HepG2 (cell line): Measurements from ENCODE around the gene TMEM221. TPM values are rescaled to one million over a fixed set of nuclear protein-coding genes. Genes with fewer than 3 reads are reported as not detected.

Experiments
- FOXK1 ChIP-seq: sonication (generic); formaldehyde crosslinking; IDR thresholded peaks from 2 replicates; pipeline ENCODE4 v1.4.0; 2020; ENCODE audit warnings: low read depth, missing genetic modification reagents, borderline replicate concordance
- HNRNPK ChIP-seq: fragments of 200-400 bp; formaldehyde crosslinking; IDR thresholded peaks from 2 replicates; pipeline ENCODE4 v1.6.1; 2018; ENCODE audit warnings: low read length, low read depth, moderate library complexity, mild to moderate bottlenecking; ENCODE audit not compliant: poor library complexity, severe bottlenecking
- KLF13 ChIP-seq: sonication (generic); formaldehyde crosslinking; IDR thresholded peaks from 2 replicates; pipeline ENCODE4 v1.4.0; 2020; ENCODE audit warnings: mild to moderate bottlenecking, missing genetic modification reagents
- MAX ChIP-seq: IDR thresholded peaks from 2 replicates; pipeline ENCODE4 v1.6.1; 2012; ENCODE audit warnings: inconsistent platforms
- NFYC ChIP-seq: IDR thresholded peaks from 2 replicates; pipeline ENCODE4 v1.6.1; 2016; ENCODE audit warnings: missing genetic modification reagents, missing compliant biosample characterization
- NR1H2 ChIP-seq: sonication (generic); formaldehyde crosslinking; IDR thresholded peaks from 2 replicates; pipeline ENCODE4 v1.8.1; 2022; ENCODE audit warnings: low read depth, missing genetic modification reagents, borderline replicate concordance
- RFX1 ChIP-seq: fragments of 450-650 bp; IDR thresholded peaks from 2 replicates; pipeline ENCODE4 v1.6.1; 2017
- RFXAP ChIP-seq: sonication (generic); formaldehyde crosslinking; IDR thresholded peaks from 2 replicates; pipeline ENCODE4 v1.4.0; 2020; ENCODE audit warnings: missing genetic modification reagents, borderline replicate concordance
- RNF2 ChIP-seq: fragments of 450-650 bp; conservative IDR thresholded peaks from 2 replicates; pipeline ENCODE4 v1.6.1; 2016; ENCODE audit warnings: low read depth
- SATB2 ChIP-seq: sonication (generic); formaldehyde crosslinking; IDR thresholded peaks from 2 replicates; pipeline ENCODE4 v1.5.0; 2020; ENCODE audit warnings: missing genetic modification reagents
- SP5 ChIP-seq: IDR thresholded peaks from 2 replicates; pipeline ENCODE4 v1.6.1; 2016; ENCODE audit warnings: low read depth, borderline replicate concordance
- TEAD3 ChIP-seq: optimal IDR thresholded peaks from 2 replicates; pipeline ENCODE3; 2016; ENCODE audit warnings: borderline replicate concordance
- ZNF17 ChIP-seq: sonication (generic); formaldehyde crosslinking; IDR thresholded peaks from 2 replicates; pipeline ENCODE4 v1.5.0; 2020; ENCODE audit warnings: mild to moderate bottlenecking, missing genetic modification reagents
- ZNF646 ChIP-seq: sonication (generic); formaldehyde crosslinking; IDR thresholded peaks from 2 replicates; pipeline ENCODE4 v1.9.0; 2021; ENCODE audit warnings: mild to moderate bottlenecking, missing genetic modification reagents
- ZNF816 ChIP-seq: sonication (generic); formaldehyde crosslinking; IDR thresholded peaks from 2 replicates; pipeline ENCODE4 v1.8.0; 2022; ENCODE audit warnings: missing genetic modification reagents, mild to moderate bottlenecking, borderline replicate concordance
- ZSCAN29 ChIP-seq: sonication (generic); formaldehyde crosslinking; conservative IDR thresholded peaks from 2 replicates; pipeline ENCODE4 v1.4.0; 2020; ENCODE audit warnings: mild to moderate bottlenecking, missing genetic modification reagents
- ZSCAN31 ChIP-seq: sonication (generic); formaldehyde crosslinking; IDR thresholded peaks from 2 replicates; pipeline ENCODE4 v1.5.0; 2020; ENCODE audit warnings: low read depth, mild to moderate bottlenecking, missing genetic modification reagents
- polyA plus RNA-seq, 8 experiments: library from polyadenylated mRNA; depleted of rRNA in 3 of 8; stranded (reverse) in 7 of 8; unstranded in 1 of 8; fragments of >200 nt; fragmentation: Illumina TruSeq in 4 of 8; extraction: Trizol in 4 of 8; gene quantifications; 2 replicates each; pipeline versions ENCODE4 v1.2.1 to v1.2.3, GENCODE V29; 2011 to 2016; ENCODE audit warnings: low read depth in 4 of 8, missing spikeins in 1 of 8, mixed read lengths in 1 of 8; ENCODE audit not compliant: insufficient read depth in 1 of 8
- total RNA-seq, 5 experiments: library from RNA; depleted of rRNA; stranded (reverse); fragments of >200 nt; fragmentation: Illumina TruSeq; extraction: Trizol; gene quantifications; 2 replicates each; pipeline ENCODE4 v1.2.3, GENCODE V29; 2016; ENCODE audit warnings: low read depth in 1 of 5
- TF ChIP-seq, protein P1 (sequence below): sonication (generic); formaldehyde crosslinking; IDR thresholded peaks from 2 replicates; pipeline ENCODE4 v1.4.0; 2020; ENCODE audit warnings: low read depth, mild to moderate bottlenecking, missing genetic modification reagents
- TF ChIP-seq, protein P2 (sequence below): sonication (generic); formaldehyde crosslinking; IDR thresholded peaks from 2 replicates; pipeline ENCODE4 v1.8.0; 2022; ENCODE audit warnings: mild to moderate bottlenecking, missing genetic modification reagents
- TF ChIP-seq, protein P3 (sequence below): sonication (generic); formaldehyde crosslinking; IDR thresholded peaks from 2 replicates; pipeline ENCODE4 v1.9.0; 2021; ENCODE audit warnings: missing genetic modification reagents, borderline replicate concordance

The TMEM221 gene
- total and polyA plus RNA-seq, 2 of the 13 experiments (the other 11 are each of a cell fraction or from before 2014, with no cell fraction given) = 0.33 to 0.77 TPM

DNA sequence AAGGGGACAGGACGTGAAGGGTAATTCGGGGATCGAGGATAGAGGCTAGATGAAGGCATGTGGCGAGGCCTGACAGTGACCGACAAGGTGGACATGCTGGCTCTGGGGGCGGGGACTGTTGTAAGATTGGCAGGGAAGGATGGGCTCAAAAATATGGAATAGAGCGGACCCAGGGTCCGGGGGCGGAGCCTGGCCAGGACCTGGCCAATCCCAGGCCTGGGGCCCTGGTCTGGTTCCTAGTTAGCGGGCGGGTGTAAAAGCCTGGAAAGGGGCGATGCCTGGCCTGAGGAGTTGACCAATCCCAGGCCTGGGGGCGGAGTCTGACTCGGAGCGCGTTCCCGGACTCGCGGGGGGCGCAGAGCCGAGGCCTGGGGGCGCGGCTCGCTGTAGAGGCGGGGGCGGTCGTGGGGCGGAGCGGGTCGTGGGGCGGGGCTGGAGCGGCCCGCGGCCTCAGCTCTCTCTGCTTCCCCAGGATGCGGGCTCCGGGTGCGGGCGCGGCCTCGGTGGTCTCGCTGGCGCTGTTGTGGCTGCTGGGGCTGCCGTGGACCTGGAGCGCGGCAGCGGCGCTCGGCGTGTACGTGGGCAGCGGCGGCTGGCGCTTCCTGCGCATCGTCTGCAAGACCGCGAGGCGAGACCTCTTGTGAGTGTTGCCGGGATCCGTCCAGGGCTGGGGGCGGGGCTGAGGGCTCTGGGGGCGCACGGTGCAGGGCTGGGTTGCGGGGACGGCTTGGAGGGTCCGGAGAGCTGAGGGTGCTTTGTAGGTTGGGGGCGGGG, 21.8 kb upstream of the TMEM221 start, which contains the start of gene SLC27A1 (continued):
- TF ChIP-seq ZNF646 (CRISPR knock-in tag) (no peak), NR1H2 (CRISPR knock-in tag) (no peak), ZNF816 (CRISPR knock-in tag) (no peak), SATB2 (CRISPR knock-in tag) (no peak), MAX (peak; percentile 5; the same call in 1 of the 2 replicates), RNF2 (no peak), ZSCAN29 (CRISPR knock-in tag) (no peak), FOXK1 (CRISPR knock-in tag) (peak; percentile 19; the same call in 1 of the 2 replicates), KLF13 (CRISPR knock-in tag) (no peak), ZSCAN31 (CRISPR knock-in tag) (no peak), NFYC (peak; percentile 78), SP5 (CRISPR knock-in tag) (peak; percentile 10; the same call in 1 of the 2 replicates), RFXAP (0 out of 2 replicates have a peak, but pooled peaks have one; percentile 8), RFX1 (no peak), TEAD3 (CRISPR knock-in tag) (peak; percentile 9), ZNF17 (no peak), HNRNPK (no peak)
- TF ChIP-seq, protein P1, sequence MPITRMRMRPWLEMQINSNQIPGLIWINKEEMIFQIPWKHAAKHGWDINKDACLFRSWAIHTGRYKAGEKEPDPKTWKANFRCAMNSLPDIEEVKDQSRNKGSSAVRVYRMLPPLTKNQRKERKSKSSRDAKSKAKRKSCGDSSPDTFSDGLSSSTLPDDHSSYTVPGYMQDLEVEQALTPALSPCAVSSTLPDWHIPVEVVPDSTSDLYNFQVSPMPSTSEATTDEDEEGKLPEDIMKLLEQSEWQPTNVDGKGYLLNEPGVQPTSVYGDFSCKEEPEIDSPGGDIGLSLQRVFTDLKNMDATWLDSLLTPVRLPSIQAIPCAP (CRISPR knock-in tag) = no peak
- TF ChIP-seq, protein P2, sequence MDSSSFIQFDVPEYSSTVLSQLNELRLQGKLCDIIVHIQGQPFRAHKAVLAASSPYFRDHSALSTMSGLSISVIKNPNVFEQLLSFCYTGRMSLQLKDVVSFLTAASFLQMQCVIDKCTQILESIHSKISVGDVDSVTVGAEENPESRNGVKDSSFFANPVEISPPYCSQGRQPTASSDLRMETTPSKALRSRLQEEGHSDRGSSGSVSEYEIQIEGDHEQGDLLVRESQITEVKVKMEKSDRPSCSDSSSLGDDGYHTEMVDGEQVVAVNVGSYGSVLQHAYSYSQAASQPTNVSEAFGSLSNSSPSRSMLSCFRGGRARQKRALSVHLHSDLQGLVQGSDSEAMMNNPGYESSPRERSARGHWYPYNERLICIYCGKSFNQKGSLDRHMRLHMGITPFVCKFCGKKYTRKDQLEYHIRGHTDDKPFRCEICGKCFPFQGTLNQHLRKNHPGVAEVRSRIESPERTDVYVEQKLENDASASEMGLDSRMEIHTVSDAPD (CRISPR knock-in tag) = no peak
- TF ChIP-seq, protein P3, sequence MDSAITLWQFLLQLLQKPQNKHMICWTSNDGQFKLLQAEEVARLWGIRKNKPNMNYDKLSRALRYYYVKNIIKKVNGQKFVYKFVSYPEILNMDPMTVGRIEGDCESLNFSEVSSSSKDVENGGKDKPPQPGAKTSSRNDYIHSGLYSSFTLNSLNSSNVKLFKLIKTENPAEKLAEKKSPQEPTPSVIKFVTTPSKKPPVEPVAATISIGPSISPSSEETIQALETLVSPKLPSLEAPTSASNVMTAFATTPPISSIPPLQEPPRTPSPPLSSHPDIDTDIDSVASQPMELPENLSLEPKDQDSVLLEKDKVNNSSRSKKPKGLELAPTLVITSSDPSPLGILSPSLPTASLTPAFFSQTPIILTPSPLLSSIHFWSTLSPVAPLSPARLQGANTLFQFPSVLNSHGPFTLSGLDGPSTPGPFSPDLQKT (CRISPR knock-in tag) = no peak
